Measurements from ENCODE around the gene POMGNT2. TPM values are rescaled to one million over a fixed set of nuclear protein-coding genes. Genes with fewer than 3 reads are reported as not detected.

Gene POMGNT2
- total RNA-seq, 1 experiment from 2014 or later, result 45.7 TPM

GRCh38 chr3:43073836-43074220 lies 32.1 kb downstream of the POMGNT2 start:
- ATAC-seq (no peak), DNase-seq (no peak)
- Histone ChIP-seq H3K9ac (ENCODE audit: low read length) (no peak overlapping the region), H3K4me3 (ENCODE audit: low read length) (no peak overlapping the region), H3K4me2 (ENCODE audit: low read length) (no peak overlapping the region), H2AFZ (ENCODE audit: low read length) (no peak overlapping the region), H3K9me3 (ENCODE audit: low read length) (no peaks in the 10 kb centered on the region), H3K27me3 (ENCODE audit: low read length) (no peaks in the 10 kb centered on the region), H3K79me2 (ENCODE audit: low read length) (no peaks in the 10 kb centered on the region), H4K20me1 (ENCODE audit: low read length) (no peaks in the 10 kb centered on the region), H3K9me2 (replicated peaks; ENCODE audit: low read length) (no peaks in the 10 kb centered on the region), H3F3A (ENCODE audit: low read length, unreplicated experiment) (no peaks in the 10 kb centered on the region), H3K27ac (ENCODE audit: low read length) (no peak overlapping the region), H3K4me1 (ENCODE audit: insufficient read depth, low read length) (no peaks in the 10 kb centered on the region), H3K36me3 (ENCODE audit: low read depth, low read length) (0 out of 2 replicates have a peak, but pooled peaks cover 4% of the 10 kb centered on the region)
- CTCF ChIA-PET, result no interaction called here
- no TSS peak for BruUV-seq (replicated peaks)
- intact Hi-C loops (cut with micrococcal nuclease), result no loop called here
- TF ChIP-seq EZH2 (IDR thresholded peaks at IDR 0.05; ENCODE audit: low read length, unreplicated experiment) (no peak), EZH2phosphoT487 (IDR thresholded peaks at IDR 0.05; ENCODE audit: borderline replicate concordance, low read length) (no peak), CTCF (conservative IDR thresholded peaks at IDR 0.05; ENCODE audit: low read depth, low read length) (no peak)
- POLR2A ChIA-PET (ENCODE audit: unreplicated experiment), result no interaction called here

- no peak for TF ChIP-seq CTCF (conservative IDR thresholded peaks at IDR 0.05; ENCODE audit: low read depth, low read length)
- no peak for TF ChIP-seq EZH2phosphoT487 (IDR thresholded peaks at IDR 0.05; ENCODE audit: borderline replicate concordance, low read length)
- TF ChIP-seq EZH2 (IDR thresholded peaks at IDR 0.05; ENCODE audit: low read length, unreplicated experiment), result no peak
- ChIA-PET POLR2A (ENCODE audit: unreplicated experiment) (no interaction called here), CTCF (no interaction called here)
- H3K36me3 ChIP-seq (ENCODE audit: low read depth, low read length), result 0 out of 2 replicates have a peak, but pooled peaks cover under 1% of the 10 kb centered on the region
- no peaks in the 10 kb centered on the region for H3K9me3 ChIP-seq (ENCODE audit: low read length)
- H2AFZ ChIP-seq (ENCODE audit: low read length), result no peak overlapping the region
- H3K4me1 ChIP-seq (ENCODE audit: insufficient read depth, low read length), result no peaks in the 10 kb centered on the region
- BruUV-seq (replicated peaks), result no TSS peak
- ATAC-seq (no peak), DNase-seq (no peak)
- H3K4me3 ChIP-seq (ENCODE audit: low read length), result no peak overlapping the region
- no peaks in the 10 kb centered on the region for H3F3A ChIP-seq (ENCODE audit: low read length, unreplicated experiment)
- no peaks in the 10 kb centered on the region for H4K20me1 ChIP-seq (ENCODE audit: low read length)
- H3K9ac ChIP-seq (ENCODE audit: low read length), result no peak overlapping the region
- intact Hi-C loops (cut with micrococcal nuclease), result no loop called here
- H3K79me2 ChIP-seq (ENCODE audit: low read length), result no peaks in the 10 kb centered on the region
- H3K27ac ChIP-seq (ENCODE audit: low read length), result no peak overlapping the region
- H3K9me2 ChIP-seq (replicated peaks; ENCODE audit: low read length), result no peaks in the 10 kb centered on the region
- no peaks in the 10 kb centered on the region for H3K27me3 ChIP-seq (ENCODE audit: low read length)
- no peak overlapping the region for H3K4me2 ChIP-seq (ENCODE audit: low read length)
Measured at GRCh38 chr3:43073116-43073835, 32.6 kb downstream of the POMGNT2 start.

DNA sequence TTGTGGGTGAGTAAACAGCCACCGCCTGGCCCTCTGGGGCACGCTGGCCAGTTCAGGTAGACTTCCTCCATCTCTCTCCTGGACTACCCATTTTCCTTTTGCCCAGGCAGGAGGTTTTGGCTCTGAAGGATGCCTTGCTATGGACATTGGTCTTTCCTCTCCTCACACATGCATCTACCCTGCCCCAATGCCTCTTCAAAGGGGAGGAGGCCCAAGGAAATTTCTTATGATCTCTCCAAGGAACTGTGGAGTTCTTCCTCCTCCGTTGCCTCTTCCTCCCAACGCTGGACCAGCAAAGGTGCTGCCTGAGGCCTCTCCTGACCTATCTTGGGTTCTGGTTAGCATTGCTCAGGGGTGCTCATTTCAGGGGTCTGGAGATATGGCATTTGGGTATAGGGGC lies 33.5 kb downstream of the POMGNT2 start:
- ATAC-seq, result no peak
- Histone ChIP-seq H3K9ac (ENCODE audit: low read length) (no peak overlapping the region), H3K79me2 (ENCODE audit: low read length) (no peaks in the 10 kb centered on the region), H3F3A (ENCODE audit: low read length, unreplicated experiment) (no peaks in the 10 kb centered on the region), H3K27ac (ENCODE audit: low read length) (no peak overlapping the region), H3K4me2 (ENCODE audit: low read length) (no peak overlapping the region), H3K9me3 (ENCODE audit: low read length) (no peaks in the 10 kb centered on the region), H4K20me1 (ENCODE audit: low read length) (no peaks in the 10 kb centered on the region), H2AFZ (ENCODE audit: low read length) (no peak overlapping the region), H3K36me3 (ENCODE audit: low read depth, low read length) (no peaks in the 10 kb centered on the region), H3K27me3 (ENCODE audit: low read length) (no peaks in the 10 kb centered on the region), H3K4me1 (ENCODE audit: insufficient read depth, low read length) (no peaks in the 10 kb centered on the region), H3K9me2 (replicated peaks; ENCODE audit: low read length) (no peaks in the 10 kb centered on the region), H3K4me3 (ENCODE audit: low read length) (no peak overlapping the region)
- intact Hi-C loops (cut with micrococcal nuclease), result no loop called here
- no TSS peak for BruUV-seq (replicated peaks)
- ChIA-PET CTCF (no interaction called here), POLR2A (ENCODE audit: unreplicated experiment) (no interaction called here)
- no peak for TF ChIP-seq CTCF (conservative IDR thresholded peaks at IDR 0.05; ENCODE audit: low read depth, low read length)
- no peak for TF ChIP-seq EZH2 (IDR thresholded peaks at IDR 0.05; ENCODE audit: low read length, unreplicated experiment)
- no peak for TF ChIP-seq EZH2phosphoT487 (IDR thresholded peaks at IDR 0.05; ENCODE audit: borderline replicate concordance, low read length)
- DNase-seq, result no peak

Data from PC-3 (cell line).